ENCODE measurements around the gene TCF20. TPM values are rescaled to one million over a fixed set of nuclear protein-coding genes. Genes with fewer than 3 reads are reported as not detected.

The TCF20 gene
- total RNA-seq, 1 donor from 2014 or later = 41.1 TPM

DNA sequence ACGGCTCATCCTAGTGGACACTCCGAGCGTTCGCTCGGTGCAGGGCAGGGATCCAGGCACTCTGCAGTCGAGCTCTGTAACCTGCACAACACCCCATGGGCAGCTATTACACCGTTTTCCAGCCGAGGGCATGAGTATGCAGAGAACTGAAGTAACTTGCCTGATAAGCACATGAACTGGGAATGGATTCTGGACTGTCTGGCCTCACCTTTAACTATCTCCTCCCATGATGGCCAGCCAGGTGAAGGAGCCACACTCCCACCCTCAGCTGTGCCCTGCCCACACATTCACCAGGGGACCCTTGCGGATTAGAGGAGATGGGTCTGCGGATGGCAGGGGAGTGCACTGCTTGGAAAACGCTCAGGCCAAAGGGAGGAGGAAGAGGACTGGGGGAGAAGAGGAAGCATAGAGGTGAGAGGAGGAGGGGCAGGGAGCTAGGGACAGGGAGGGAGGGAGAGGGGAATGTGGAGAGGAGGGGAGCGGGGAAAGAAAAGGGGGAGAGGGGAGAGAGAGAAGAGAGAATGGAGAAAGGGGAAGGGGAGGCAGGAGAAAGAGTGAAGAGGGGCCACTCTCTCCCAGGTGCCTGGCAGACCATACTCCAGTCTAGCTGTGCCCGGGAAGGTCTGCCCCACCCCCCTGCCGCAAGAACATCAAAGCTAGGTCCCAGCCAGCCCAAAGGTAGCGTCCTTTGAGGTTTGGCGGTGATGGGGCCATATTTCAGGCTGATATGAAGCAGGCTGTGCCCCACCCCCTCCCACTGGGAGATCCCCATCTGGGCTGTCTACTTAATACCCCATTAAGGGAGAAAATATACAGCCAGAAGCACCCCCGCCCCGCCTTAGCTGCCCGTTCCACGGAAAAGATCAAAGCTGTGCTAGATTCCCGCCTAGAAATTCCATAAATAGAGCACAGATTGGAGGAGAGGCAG lies 33.2 kb upstream of the TCF20 start:
- H3K27ac Mint-ChIP-seq (ENCODE audit: unreplicated experiment) = no peak overlapping the region
- H3K9me3 Mint-ChIP-seq (ENCODE audit: unreplicated experiment) = no peaks in the 10 kb centered on the region
- peaks cover 22% of the 10 kb centered on the region for H3K27me3 Mint-ChIP-seq (ENCODE audit: unreplicated experiment)
- H3K4me1 Mint-ChIP-seq (ENCODE audit: unreplicated experiment) = peaks cover 4% of the 10 kb centered on the region
- no peaks in the 10 kb centered on the region for H3K36me3 Mint-ChIP-seq (ENCODE audit: unreplicated experiment)
- TF ChIP-seq, protein P1, sequence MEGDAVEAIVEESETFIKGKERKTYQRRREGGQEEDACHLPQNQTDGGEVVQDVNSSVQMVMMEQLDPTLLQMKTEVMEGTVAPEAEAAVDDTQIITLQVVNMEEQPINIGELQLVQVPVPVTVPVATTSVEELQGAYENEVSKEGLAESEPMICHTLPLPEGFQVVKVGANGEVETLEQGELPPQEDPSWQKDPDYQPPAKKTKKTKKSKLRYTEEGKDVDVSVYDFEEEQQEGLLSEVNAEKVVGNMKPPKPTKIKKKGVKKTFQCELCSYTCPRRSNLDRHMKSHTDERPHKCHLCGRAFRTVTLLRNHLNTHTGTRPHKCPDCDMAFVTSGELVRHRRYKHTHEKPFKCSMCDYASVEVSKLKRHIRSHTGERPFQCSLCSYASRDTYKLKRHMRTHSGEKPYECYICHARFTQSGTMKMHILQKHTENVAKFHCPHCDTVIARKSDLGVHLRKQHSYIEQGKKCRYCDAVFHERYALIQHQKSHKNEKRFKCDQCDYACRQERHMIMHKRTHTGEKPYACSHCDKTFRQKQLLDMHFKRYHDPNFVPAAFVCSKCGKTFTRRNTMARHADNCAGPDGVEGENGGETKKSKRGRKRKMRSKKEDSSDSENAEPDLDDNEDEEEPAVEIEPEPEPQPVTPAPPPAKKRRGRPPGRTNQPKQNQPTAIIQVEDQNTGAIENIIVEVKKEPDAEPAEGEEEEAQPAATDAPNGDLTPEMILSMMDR (IDR thresholded peaks at IDR 0.05) = no peak
- no peak for DNase-seq (ENCODE audit: extremely low spot score, unreplicated experiment)
- no peak overlapping the region for H3K4me3 Mint-ChIP-seq (ENCODE audit: unreplicated experiment)

DNA sequence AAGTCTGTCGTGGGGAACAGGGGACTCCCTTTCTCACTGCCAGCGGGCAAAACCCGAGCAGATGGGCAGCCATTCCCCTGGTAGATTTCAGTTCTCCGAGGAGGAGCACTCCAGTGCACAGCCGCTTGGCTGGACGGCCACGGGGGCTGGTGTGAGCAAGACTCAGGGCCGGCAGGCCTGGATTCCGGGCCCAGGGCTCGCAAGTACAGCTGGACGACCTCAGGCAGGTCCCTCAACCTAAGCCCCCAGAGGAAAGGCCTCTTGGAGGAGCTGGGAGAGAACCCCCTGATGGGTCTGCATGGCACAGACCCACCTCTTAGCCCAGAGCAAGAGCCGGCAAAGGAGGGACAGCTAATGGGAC lies 31.3 kb upstream of the TCF20 start:
- Mint-ChIP-seq H3K27me3 (ENCODE audit: unreplicated experiment) (peaks cover 22% of the 10 kb centered on the region), H3K4me1 (ENCODE audit: unreplicated experiment) (peaks cover 4% of the 10 kb centered on the region), H3K9me3 (ENCODE audit: unreplicated experiment) (no peaks in the 10 kb centered on the region), H3K36me3 (ENCODE audit: unreplicated experiment) (no peaks in the 10 kb centered on the region), H3K4me3 (ENCODE audit: unreplicated experiment) (no peak overlapping the region), H3K27ac (ENCODE audit: unreplicated experiment) (no peak overlapping the region)
- no peak for DNase-seq (ENCODE audit: extremely low spot score, unreplicated experiment)
- TF ChIP-seq, protein P1 (IDR thresholded peaks at IDR 0.05) = no peak

DNA sequence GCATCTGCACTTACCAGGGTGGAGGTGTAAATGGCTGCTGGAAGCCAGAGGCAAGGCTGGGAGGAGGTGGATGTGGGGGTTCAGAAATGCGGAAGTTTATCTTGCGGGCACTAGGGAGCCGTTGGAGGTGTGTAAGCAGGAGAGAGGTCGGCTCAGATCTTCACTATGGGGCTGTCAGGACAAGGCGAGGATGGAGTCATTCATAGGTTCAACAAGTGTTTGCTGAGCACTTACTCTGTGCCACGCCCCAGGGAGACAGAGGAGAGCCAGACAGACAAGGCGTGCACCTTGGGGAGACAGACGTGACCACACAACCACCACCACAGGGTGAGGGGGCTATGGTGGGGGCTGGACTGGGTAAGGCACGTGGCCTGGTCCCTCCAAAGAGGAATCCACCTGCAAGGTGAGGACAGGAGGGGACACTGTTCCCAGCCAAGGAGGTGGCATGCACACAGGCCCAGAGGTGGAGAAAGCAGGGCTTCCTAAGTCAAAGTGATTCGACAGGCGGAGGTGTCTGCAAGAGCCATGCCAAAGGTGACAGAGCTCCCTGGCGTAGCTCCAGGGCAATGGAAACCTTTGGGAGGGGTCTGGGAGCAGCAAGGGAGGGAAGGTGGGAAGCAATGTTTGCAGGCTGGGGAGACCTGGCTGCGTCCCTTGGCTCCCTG lies 30.8 kb upstream of the TCF20 start:
- no peak overlapping the region for H3K4me3 Mint-ChIP-seq (ENCODE audit: unreplicated experiment)
- peaks cover 4% of the 10 kb centered on the region for H3K4me1 Mint-ChIP-seq (ENCODE audit: unreplicated experiment)
- H3K27ac Mint-ChIP-seq (ENCODE audit: unreplicated experiment) = no peak overlapping the region

DNA sequence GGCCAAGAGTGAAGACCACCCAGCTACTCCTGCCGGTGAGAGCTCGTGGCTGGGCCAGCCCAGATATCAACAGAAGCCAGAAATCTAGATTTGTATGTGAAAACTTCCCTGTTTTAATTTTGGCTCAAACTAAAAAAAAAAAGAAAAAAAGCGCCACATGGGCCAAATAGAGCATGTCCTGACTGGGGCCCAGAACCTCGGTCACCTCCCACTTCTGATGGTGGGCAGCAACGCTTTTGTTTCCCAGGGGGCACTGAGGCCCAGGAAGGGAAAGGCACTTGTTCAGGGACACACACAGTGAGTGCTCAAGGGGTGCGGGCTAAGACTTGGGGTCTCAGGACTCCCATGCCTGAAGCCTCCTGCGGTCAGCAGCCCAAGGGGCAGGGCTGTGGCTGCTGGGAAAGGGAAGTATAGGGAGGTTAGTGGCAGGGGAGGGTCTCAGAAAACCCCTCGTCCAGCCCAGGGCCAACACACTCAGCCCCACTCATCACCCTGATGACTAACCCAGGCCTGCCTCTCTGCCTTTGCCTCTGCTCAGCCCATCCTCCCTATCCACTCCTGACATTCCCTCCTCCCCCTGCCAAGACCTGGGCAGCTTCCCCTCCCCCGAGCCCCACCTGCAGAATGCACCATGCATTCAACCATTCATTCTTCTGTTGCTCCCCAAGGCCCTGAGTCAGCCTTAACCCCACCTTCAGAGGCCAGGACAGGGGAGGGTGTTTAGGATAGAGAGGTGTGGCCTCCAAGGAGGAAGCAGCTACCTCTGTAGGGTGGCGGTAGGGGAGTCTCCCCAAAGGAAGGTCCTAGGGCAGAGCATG lies 30.0 kb upstream of the TCF20 start:
- Mint-ChIP-seq H3K27ac (ENCODE audit: unreplicated experiment) (no peak overlapping the region), H3K4me1 (ENCODE audit: unreplicated experiment) (peaks cover 4% of the 10 kb centered on the region), H3K9me3 (ENCODE audit: unreplicated experiment) (no peaks in the 10 kb centered on the region), H3K36me3 (ENCODE audit: unreplicated experiment) (no peaks in the 10 kb centered on the region), H3K27me3 (ENCODE audit: unreplicated experiment) (peaks cover 22% of the 10 kb centered on the region), H3K4me3 (ENCODE audit: unreplicated experiment) (no peak overlapping the region)
- TF ChIP-seq, protein P1 (IDR thresholded peaks at IDR 0.05) = no peak
- DNase-seq (ENCODE audit: extremely low spot score, unreplicated experiment) = no peak

More for the DNA sequence above, 30.8 kb upstream of the TCF20 start:
- no peaks in the 10 kb centered on the region for H3K9me3 Mint-ChIP-seq (ENCODE audit: unreplicated experiment)
- H3K36me3 Mint-ChIP-seq (ENCODE audit: unreplicated experiment) = no peaks in the 10 kb centered on the region
- TF ChIP-seq, protein P1 (IDR thresholded peaks at IDR 0.05) = no peak
- DNase-seq (ENCODE audit: extremely low spot score, unreplicated experiment) = no peak
- peaks cover 22% of the 10 kb centered on the region for H3K27me3 Mint-ChIP-seq (ENCODE audit: unreplicated experiment)

Data from osteocyte (in vitro differentiated cells).